ENCODE results near the gene C4orf50. TPM values are rescaled to one million over a fixed set of nuclear protein-coding genes. Genes with fewer than 3 reads are reported as not detected.
"Not testable (repeated sequence)": the region's sequence is repeated elsewhere in the genome, so short reads cannot be mapped to it uniquely, and the experiment has no call there.

The C4orf50 gene
- polyA plus RNA-seq, 4 donors, result 0.04 to 0.49 TPM; not detected in 2

GRCh38 chr4:5863461-5864113 is 154.6 kb downstream of the C4orf50 start:
- DNase-seq, result no peak
- H3K9me3 ChIP-seq (ENCODE audit: control insufficient read depth in 2 of 2, insufficient read depth in 1 of 2, low read depth in 1 of 2, low read length in 1 of 2), result no peaks in the 10 kb centered on the region
- no peaks in the 10 kb centered on the region for H3K4me1 ChIP-seq (ENCODE audit: control insufficient read depth in 3 of 3, insufficient read depth in 2 of 3, low read depth in 1 of 3, low read length in 2 of 3)
- no peak overlapping the region for H3K4me3 ChIP-seq (ENCODE audit: low read depth in 1 of 3, low read length in 3 of 3)
- H3K27me3 ChIP-seq (ENCODE audit: control insufficient read depth in 3 of 3, insufficient read depth in 3 of 3, low read length in 3 of 3), result no peaks in the 10 kb centered on the region
- WGBS, 3 donors, result 42 to 52% (median 44%) methylated on average over 15 of the region's 15 CpGs
- no peak overlapping the region for H3K27ac ChIP-seq (ENCODE audit: low read depth in 1 of 3, low read length in 2 of 3)
- no peak for FAIRE-seq
- peaks cover 0 to 3% (median 0%) of the 10 kb centered on the region in 3 donors for H3K36me3 ChIP-seq (ENCODE audit: control insufficient read depth in 3 of 3, insufficient read depth in 2 of 3, low read depth in 1 of 3, low read length in 3 of 3)

DNA sequence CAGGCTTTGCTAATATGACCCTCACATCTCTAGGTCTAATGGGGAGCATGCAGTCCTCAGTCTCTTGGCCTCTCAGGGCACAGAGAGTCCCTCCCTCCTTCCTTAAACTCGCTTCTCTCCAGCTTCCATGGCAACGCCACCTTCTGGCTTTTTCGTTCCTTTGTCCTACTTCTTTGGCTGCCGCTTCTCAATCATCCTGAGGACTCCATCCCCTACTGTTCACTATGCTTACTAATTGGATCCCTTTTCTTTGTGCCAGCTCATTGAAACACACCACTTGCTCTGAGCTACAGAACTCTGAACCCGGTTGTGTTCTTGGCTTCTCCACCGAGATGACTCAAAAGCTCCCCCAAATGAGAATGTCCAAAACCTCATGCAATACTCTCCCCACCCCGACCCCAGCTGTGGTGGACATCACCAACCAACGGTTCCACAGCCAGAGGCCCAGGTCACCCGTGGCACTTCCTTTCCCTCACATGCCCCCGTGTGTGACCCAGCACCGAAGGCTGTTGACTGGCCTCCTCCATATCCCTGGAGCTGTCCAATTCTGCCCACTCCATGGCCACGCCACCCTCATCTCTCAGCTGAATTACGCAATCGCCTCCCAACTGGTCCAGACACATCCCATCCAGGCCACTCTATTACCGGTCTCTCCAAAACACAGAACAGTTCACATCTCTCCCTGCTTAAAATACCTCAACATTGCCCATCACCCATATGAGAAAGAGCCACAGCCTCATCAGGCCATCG is 160.0 kb downstream of the C4orf50 start:
- FAIRE-seq, result no peak
- no peak overlapping the region for H3K4me3 ChIP-seq (ENCODE audit: low read depth in 1 of 3, low read length in 3 of 3)
- H3K4me1 ChIP-seq (ENCODE audit: control insufficient read depth in 3 of 3, insufficient read depth in 2 of 3, low read depth in 1 of 3, low read length in 2 of 3), result no peaks in the 10 kb centered on the region
- H3K27ac ChIP-seq (ENCODE audit: low read depth in 1 of 3, low read length in 2 of 3), result no peak overlapping the region
- H3K27me3 ChIP-seq (ENCODE audit: control insufficient read depth in 3 of 3, insufficient read depth in 3 of 3, low read length in 3 of 3), result no peaks in the 10 kb centered on the region
- peaks cover 0 to 6% (median 0%) of the 10 kb centered on the region in 3 donors for H3K36me3 ChIP-seq (ENCODE audit: control insufficient read depth in 3 of 3, insufficient read depth in 2 of 3, low read depth in 1 of 3, low read length in 3 of 3)
- 81 to 87% (median 84%) methylated on average over 16 of the region's 16 CpGs for WGBS, 3 donors
- H3K9me3 ChIP-seq (ENCODE audit: control insufficient read depth in 2 of 2, insufficient read depth in 1 of 2, low read depth in 1 of 2, low read length in 1 of 2), result no peaks in the 10 kb centered on the region
- no peak for DNase-seq

GRCh38 chr4:5857199-5857598 is 161.0 kb downstream of the C4orf50 start:
- H3K36me3 ChIP-seq (ENCODE audit: control insufficient read depth in 3 of 3, insufficient read depth in 2 of 3, low read depth in 1 of 3, low read length in 3 of 3), result peaks cover 0 to 6% (median 0%) of the 10 kb centered on the region in 3 donors
- no peak for DNase-seq
- no peak for FAIRE-seq
- H3K27ac ChIP-seq (ENCODE audit: low read depth in 1 of 3, low read length in 2 of 3), result no peak overlapping the region
- H3K27me3 ChIP-seq (ENCODE audit: control insufficient read depth in 3 of 3, insufficient read depth in 3 of 3, low read length in 3 of 3), result no peaks in the 10 kb centered on the region
- no peak overlapping the region for H3K4me3 ChIP-seq (ENCODE audit: low read depth in 1 of 3, low read length in 3 of 3)
- 67 to 85% (median 78%) methylated on average over 2 of the region's 2 CpGs for WGBS, 3 donors
- no peaks in the 10 kb centered on the region for H3K9me3 ChIP-seq (ENCODE audit: control insufficient read depth in 2 of 2, insufficient read depth in 1 of 2, low read depth in 1 of 2, low read length in 1 of 2)
- no peaks in the 10 kb centered on the region for H3K4me1 ChIP-seq (ENCODE audit: control insufficient read depth in 3 of 3, insufficient read depth in 2 of 3, low read depth in 1 of 3, low read length in 2 of 3)

DNA sequence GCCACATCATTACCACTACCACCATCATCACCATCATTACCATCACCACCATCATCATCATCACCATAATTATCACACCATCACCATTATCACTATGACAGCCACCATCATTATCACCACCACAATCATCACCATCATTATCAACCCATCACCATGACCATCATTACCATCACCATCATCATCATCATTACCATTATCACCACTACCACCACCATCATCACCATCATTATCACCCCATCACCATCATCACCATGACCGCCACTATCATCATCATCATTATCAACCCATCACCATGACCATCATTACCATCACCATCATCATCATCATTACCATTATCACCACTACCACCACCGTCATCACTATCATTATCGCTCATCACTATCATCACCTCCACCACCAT is 161.9 kb downstream of the C4orf50 start:
- not testable (repeated sequence) for H3K4me3 ChIP-seq (ENCODE audit: low read depth in 1 of 3, low read length in 3 of 3); FAIRE-seq; H3K27ac ChIP-seq (ENCODE audit: low read depth in 1 of 3, low read length in 2 of 3); H3K36me3 ChIP-seq (ENCODE audit: control insufficient read depth in 3 of 3, insufficient read depth in 2 of 3, low read depth in 1 of 3, low read length in 3 of 3); H3K9me3 ChIP-seq (ENCODE audit: control insufficient read depth in 2 of 2, insufficient read depth in 1 of 2, low read depth in 1 of 2, low read length in 1 of 2); H3K4me1 ChIP-seq (ENCODE audit: control insufficient read depth in 3 of 3, insufficient read depth in 2 of 3, low read depth in 1 of 3, low read length in 2 of 3); DNase-seq; H3K27me3 ChIP-seq (ENCODE audit: control insufficient read depth in 3 of 3, insufficient read depth in 3 of 3, low read length in 3 of 3)
- WGBS, 3 donors, result 94 to 99% (median 95%) methylated on average over 3 of the region's 3 CpGs

DNA sequence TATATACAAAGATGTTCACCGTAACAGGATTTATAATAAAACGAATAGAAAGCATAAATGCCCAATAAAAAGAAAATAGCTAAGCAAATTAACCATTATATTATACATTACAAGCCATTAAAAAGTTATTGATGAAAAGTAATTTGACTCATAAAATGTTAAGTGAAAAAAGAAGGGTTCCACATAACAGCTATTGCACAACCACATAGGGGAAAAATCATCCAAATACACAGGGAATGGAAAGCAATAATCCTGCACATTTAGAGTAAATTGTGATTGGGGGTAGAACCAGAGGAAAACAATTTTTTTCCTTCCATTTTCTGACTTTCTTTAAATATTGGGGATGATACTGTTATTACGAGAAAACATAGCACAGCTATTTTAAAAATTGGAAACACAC is 163.3 kb downstream of the C4orf50 start:
- Histone ChIP-seq H3K36me3 (ENCODE audit: control insufficient read depth in 3 of 3, insufficient read depth in 2 of 3, low read depth in 1 of 3, low read length in 3 of 3) (peaks cover 0 to 7% (median 0%) of the 10 kb centered on the region in 3 donors), H3K9me3 (ENCODE audit: control insufficient read depth in 2 of 2, insufficient read depth in 1 of 2, low read depth in 1 of 2, low read length in 1 of 2) (no peaks in the 10 kb centered on the region), H3K4me3 (ENCODE audit: low read depth in 1 of 3, low read length in 3 of 3) (no peak overlapping the region), H3K27ac (ENCODE audit: low read depth in 1 of 3, low read length in 2 of 3) (no peak overlapping the region), H3K4me1 (ENCODE audit: control insufficient read depth in 3 of 3, insufficient read depth in 2 of 3, low read depth in 1 of 3, low read length in 2 of 3) (no peaks in the 10 kb centered on the region), H3K27me3 (ENCODE audit: control insufficient read depth in 3 of 3, insufficient read depth in 3 of 3, low read length in 3 of 3) (no peaks in the 10 kb centered on the region)
- no peak for DNase-seq
- 85 to 89% (median 85%) methylated on average over 3 of the region's 3 CpGs for WGBS, 3 donors
- no peak for FAIRE-seq

DNA sequence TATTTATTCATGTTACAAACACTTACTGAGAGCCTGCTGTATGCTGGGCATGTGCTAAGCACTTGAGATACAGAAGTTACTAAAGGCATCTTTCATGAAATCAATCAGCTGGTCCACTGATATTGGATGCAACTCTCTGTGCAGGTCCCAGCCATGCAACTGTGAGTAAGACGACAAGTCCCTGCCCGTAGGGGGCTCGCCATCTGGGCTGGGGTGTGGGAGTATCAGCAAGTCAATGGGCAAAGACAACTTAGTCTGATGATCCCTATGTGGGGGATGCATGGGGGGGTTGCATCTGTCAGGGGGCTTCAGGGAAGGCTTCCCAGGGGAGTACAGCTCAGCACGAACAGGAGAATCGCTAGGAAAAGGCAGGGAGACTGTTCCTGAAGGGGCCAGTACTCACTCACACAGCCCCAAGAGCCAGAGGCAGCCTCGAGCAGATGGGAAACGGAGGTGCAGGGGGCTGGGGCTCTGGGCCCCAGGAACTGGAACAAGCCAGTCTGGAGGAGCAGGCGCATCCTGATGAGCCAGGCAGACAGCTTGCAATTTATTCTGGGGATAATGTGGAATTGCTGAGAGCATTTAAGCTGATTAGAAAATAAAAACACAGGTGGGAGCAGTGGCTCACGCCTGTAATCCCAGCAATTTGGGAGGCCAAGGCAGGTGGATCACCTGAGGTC is 165.6 kb downstream of the C4orf50 start:
- no peak overlapping the region for H3K4me3 ChIP-seq (ENCODE audit: low read depth in 1 of 3, low read length in 3 of 3)
- H3K36me3 ChIP-seq (ENCODE audit: control insufficient read depth in 3 of 3, insufficient read depth in 2 of 3, low read depth in 1 of 3, low read length in 3 of 3), result peaks cover 0 to 4% (median 0%) of the 10 kb centered on the region in 3 donors
- H3K27ac ChIP-seq (ENCODE audit: low read depth in 1 of 3, low read length in 2 of 3), result no peak overlapping the region
- FAIRE-seq (no peak), DNase-seq (no peak)
- WGBS, 3 donors, result 63 to 83% (median 70%) methylated on average over 9 of the region's 9 CpGs
- no peaks in the 10 kb centered on the region for H3K4me1 ChIP-seq (ENCODE audit: control insufficient read depth in 3 of 3, insufficient read depth in 2 of 3, low read depth in 1 of 3, low read length in 2 of 3)
- no peaks in the 10 kb centered on the region for H3K9me3 ChIP-seq (ENCODE audit: control insufficient read depth in 2 of 2, insufficient read depth in 1 of 2, low read depth in 1 of 2, low read length in 1 of 2)
- H3K27me3 ChIP-seq (ENCODE audit: control insufficient read depth in 3 of 3, insufficient read depth in 3 of 3, low read length in 3 of 3), result no peaks in the 10 kb centered on the region

DNA sequence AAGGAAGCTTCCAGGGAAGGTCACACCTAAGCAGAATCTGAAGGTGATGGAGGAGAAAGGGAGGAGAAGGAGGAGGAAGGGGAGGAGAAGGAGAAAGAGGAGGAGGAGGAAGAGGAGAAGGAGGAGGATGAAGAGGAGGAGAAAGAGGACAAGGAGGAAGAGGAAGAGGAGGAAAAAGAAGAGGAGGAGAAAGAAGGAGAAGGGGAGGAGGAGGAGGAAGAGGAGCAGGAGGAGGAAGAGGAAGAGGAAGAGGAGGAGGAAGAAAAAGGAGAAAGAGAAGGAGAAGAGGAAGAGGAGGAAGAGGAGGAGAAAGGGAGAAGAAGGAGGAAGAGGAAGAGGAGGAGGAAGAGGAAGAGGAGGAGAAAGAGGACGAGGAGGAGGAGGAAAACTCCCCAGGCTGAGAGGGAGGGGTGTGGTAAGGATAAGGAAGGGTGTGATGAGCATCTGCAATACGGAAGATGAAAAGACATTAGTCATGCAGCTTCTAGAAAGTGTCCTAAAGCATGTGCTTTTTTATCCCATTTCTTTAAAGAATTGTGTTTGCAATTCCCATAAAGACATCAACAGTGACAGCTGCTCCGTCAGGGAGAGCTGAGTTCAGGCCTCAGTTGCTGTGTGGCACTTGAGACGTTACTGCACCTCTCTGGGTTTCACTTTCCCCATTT is 166.5 kb downstream of the C4orf50 start:
- no peak overlapping the region for H3K27ac ChIP-seq (ENCODE audit: low read depth in 1 of 3, low read length in 2 of 3)
- 53 to 73% (median 64%) methylated on average over 4 of the region's 4 CpGs for WGBS, 3 donors
- FAIRE-seq, result no peak
- H3K36me3 ChIP-seq (ENCODE audit: control insufficient read depth in 3 of 3, insufficient read depth in 2 of 3, low read depth in 1 of 3, low read length in 3 of 3), result peaks cover 0 to 4% (median 0%) of the 10 kb centered on the region in 3 donors
- no peak for DNase-seq
- no peak overlapping the region for H3K4me3 ChIP-seq (ENCODE audit: low read depth in 1 of 3, low read length in 3 of 3)
- H3K27me3 ChIP-seq (ENCODE audit: control insufficient read depth in 3 of 3, insufficient read depth in 3 of 3, low read length in 3 of 3), result no peaks in the 10 kb centered on the region
- H3K4me1 ChIP-seq (ENCODE audit: control insufficient read depth in 3 of 3, insufficient read depth in 2 of 3, low read depth in 1 of 3, low read length in 2 of 3), result no peaks in the 10 kb centered on the region
- H3K9me3 ChIP-seq (ENCODE audit: control insufficient read depth in 2 of 2, insufficient read depth in 1 of 2, low read depth in 1 of 2, low read length in 1 of 2), result no peaks in the 10 kb centered on the region
